SK-N-MC (cell line): ENCODE measurements around the gene RNASE8.

ENCODE experiments used
- EZH2 ChIP-seq: fragments of 200-600 bp; sonication (generic); IDR thresholded peaks from one replicate; pipeline ENCODE4 v1.6.1; 2017; ENCODE audit warnings: antibody characterized with exemption
- POLR2AphosphoS5 ChIP-seq: IDR thresholded peaks from 2 replicates; pipeline ENCODE4 v1.6.1; 2012; ENCODE audit warnings: mild to moderate bottlenecking, low read depth, low read length, borderline replicate concordance

- TF ChIP-seq EZH2: no peak
- TF ChIP-seq POLR2AphosphoS5: no peak; the same call in 1 of the 2 replicates
Measured at GRCh38 chr14:21024585-21025370, 32.8 kb upstream of the RNASE8 start, which contains the start of gene NDRG2.
